Ectodermal cell (in vitro differentiated cells): ENCODE measurements around the gene RAB37.

Experiments
- H3K27ac ChIP-seq: 2 replicates; pipeline ENCODE4 v1.7.0; 2013; ENCODE audit warnings: mild to moderate bottlenecking, low read depth, low read length; ENCODE audit not compliant: insufficient read depth, poor library complexity, severe bottlenecking
- H3K27me3 ChIP-seq: 2 replicates; pipeline ENCODE4 v1.7.0; 2013; ENCODE audit warnings: mild to moderate bottlenecking, low read length; ENCODE audit not compliant: insufficient read depth, control insufficient read depth, poor library complexity, severe bottlenecking
- H3K36me3 ChIP-seq: one replicate; pipeline ENCODE4 v1.7.0; 2013; ENCODE audit warnings: low read length; ENCODE audit not compliant: control insufficient read depth, insufficient read depth
- H3K4me1 ChIP-seq: one replicate; pipeline ENCODE4 v1.7.0; 2013; ENCODE audit warnings: low read length; ENCODE audit not compliant: control insufficient read depth, insufficient read depth
- H3K4me3 ChIP-seq: 2 replicates; pipeline ENCODE4 v1.7.0; 2013; ENCODE audit warnings: low read depth, low read length, control low read depth; ENCODE audit not compliant: insufficient read depth
- H3K9me3 ChIP-seq: 2 replicates; pipeline ENCODE4 v1.7.0; 2013; ENCODE audit warnings: mild to moderate bottlenecking, low read length, moderate library complexity; ENCODE audit not compliant: control insufficient read depth
- WGBS, 2 experiments: methylation state at CpG; one replicate each; pipeline ENCODE4 v1.1.7; 2013; ENCODE audit warnings: missing lambda C conversion rate in 2 of 2; 5-methylcytosine and 5-hydroxymethylcytosine counted together

The RAB37 gene

DNA sequence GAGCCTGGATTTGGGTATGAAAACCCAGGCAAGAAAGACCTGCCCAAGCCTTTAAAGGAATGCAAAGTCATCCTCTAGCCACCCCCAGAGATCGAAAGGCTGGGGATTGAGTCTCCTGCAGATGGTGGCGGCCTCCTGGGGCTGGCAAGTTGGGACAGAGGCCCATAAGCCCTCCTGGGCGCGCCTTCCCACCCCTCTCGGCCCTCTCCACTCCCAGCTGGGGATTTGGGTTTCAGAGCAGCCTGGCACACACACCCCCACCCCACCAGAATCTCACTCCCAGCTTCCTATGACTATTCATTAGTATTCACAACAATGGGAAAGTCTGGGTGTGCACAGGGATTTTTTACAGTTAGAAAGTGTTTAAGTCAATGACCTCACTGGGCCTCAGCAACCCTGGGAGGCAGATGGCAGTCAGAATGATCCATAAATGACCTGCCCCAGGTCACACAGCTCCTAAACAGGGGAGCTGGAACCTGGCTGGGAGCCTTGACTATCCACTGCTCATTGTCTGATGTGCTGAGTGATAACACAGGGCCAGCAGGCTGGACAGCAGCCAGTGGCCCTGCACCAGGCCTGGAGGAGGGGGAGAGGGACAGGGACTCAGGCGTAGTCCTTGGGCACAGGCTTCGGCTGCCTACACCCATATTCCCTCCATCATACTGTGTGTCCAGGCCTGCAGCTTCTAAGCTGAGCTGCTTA is 23.5 kb downstream of the RAB37 start:
- H3K9me3 ChIP-seq, result no peaks in the 10 kb centered on the region

DNA sequence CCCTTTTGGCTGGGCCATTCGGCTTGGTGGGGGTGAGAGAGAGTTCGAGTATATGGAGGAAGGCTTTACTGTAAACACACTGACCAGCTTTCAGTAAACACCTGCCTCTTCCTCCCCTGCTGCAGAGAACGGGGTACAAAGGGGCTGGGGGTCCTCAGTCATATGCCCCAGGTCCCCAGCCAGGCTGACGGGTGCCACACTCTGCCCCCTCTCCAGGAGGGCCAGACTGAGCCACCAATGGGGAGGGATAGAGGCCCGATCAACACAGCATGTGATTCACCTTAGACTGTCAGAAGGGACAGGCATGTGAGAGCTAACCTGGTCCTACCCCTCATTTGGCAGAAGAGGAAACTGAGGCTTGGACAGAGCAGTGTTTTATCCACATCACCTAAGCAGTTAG is 24.4 kb downstream of the RAB37 start:
- peaks cover 80% of the 10 kb centered on the region for H3K4me1 ChIP-seq
- H3K36me3 ChIP-seq, result no peaks in the 10 kb centered on the region
- no peaks in the 10 kb centered on the region for H3K9me3 ChIP-seq
- H3K27ac ChIP-seq, result peak overlapping the region; percentile 6
- no peak overlapping the region for H3K4me3 ChIP-seq
- H3K27me3 ChIP-seq, result no peaks in the 10 kb centered on the region
- 82 to 84% methylated on average over 5 of the region's 5 CpGs for WGBS, 2 experiments

More for the DNA sequence above, 23.5 kb downstream of the RAB37 start:
- 35 to 40% methylated on average over 7 of the region's 7 CpGs for WGBS, 2 experiments
- Histone ChIP-seq H3K4me1 (peaks cover 80% of the 10 kb centered on the region), H3K4me3 (no peak overlapping the region), H3K36me3 (no peaks in the 10 kb centered on the region), H3K27ac (peak overlapping the region; percentile 83), H3K27me3 (no peaks in the 10 kb centered on the region)

DNA sequence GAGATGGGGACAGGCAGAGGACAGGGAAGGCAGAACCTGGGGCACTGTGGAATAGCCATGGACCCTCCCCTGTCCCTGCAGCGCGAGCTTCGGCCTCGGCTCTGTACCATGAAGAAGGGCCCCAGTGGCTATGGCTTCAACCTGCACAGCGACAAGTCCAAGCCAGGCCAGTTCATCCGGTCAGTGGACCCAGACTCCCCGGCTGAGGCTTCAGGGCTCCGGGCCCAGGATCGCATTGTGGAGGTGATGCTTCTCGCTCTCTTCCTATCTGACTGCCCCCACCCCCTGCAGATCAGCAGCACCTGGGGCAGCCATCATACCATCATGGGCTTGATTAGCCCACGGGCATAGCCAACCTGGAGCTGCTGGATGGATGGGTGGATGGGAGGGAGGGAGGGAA is 24.9 kb downstream of the RAB37 start:
- 93 to 95% methylated on average over 11 of the region's 11 CpGs for WGBS, 2 experiments
- no peak overlapping the region for H3K27ac ChIP-seq

DNA sequence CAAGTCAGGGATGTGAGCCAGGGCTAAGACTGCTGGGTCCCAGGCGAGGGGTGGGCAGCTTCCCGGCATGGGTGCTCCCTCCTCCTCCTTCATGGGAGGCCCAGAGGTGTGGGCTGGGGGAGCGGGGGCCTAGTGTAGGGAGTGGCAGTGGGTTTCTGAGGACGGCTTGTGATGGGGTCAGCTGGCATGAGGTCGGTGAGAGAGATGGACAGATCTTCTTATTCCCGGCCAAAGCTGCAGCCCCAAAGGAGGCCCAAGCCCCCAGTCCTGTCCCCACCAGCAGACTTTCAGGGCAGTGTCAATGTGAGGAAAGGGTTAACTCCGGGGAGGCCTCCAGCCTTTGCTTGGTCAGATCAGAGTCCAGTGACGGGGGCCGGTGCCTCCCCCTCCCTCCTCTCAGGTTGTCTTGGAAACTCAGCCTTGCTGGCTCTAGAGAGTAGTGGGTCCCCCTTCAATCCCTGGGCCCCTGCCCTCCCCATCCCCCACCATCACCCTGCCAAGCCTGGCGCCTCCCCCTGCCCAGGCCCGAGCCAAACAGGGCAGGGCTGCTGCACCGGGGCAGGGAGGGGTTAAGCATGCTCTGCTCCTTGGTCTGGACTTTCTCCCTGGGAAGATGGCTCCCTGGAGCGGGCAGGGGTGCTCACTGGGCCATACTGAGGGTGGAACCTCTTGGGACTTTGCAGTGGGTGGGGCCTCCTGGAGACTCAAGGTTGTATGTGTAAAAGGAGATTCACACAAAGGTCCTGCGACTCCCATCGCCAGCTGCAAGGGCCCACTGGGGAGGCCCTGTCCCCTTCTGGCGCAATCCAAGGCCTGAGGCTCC is 26.7 kb downstream of the RAB37 start:
- H3K36me3 ChIP-seq, result no peaks in the 10 kb centered on the region
- no peaks in the 10 kb centered on the region for H3K9me3 ChIP-seq
- 39 to 41% methylated on average over 16 of the region's 16 CpGs for WGBS, 2 experiments
- peaks cover 59% of the 10 kb centered on the region for H3K4me1 ChIP-seq
- H3K4me3 ChIP-seq, result peak overlapping the region; percentile 1
- no peaks in the 10 kb centered on the region for H3K27me3 ChIP-seq
- H3K27ac ChIP-seq, result peak overlapping the region; percentile 56

More for the DNA sequence above, 24.9 kb downstream of the RAB37 start:
- no peaks in the 10 kb centered on the region for H3K9me3 ChIP-seq
- H3K4me1 ChIP-seq, result peaks cover 76% of the 10 kb centered on the region
- no peaks in the 10 kb centered on the region for H3K27me3 ChIP-seq
- H3K36me3 ChIP-seq, result no peaks in the 10 kb centered on the region
- H3K4me3 ChIP-seq, result no peak overlapping the region

DNA sequence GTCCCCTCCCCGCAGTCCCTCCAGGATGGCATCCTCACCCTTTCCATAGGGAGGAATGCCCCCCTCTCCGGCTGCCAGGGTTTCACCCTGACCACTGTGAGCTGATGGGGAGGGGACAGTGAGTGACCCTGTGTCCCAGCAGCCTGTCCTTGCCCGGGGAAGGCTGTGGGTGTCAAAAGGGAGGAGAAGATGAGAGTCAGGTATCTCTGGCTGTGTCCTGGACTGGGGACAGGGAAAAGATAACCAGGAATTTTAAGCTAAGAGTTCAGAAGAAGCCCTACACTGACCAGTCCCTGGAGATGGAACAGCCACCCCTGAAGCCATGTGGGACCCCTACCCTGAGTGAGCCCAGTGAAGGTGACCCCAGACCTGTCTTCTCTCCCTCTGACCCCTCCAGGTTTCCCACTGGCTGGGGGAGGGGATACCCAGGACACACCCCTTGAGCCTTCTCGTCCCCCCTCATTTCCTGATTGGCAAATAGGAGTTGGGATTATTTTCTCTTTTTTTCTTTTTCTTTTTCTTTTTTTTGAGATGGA is 27.8 kb downstream of the RAB37 start:
- no peaks in the 10 kb centered on the region for H3K27me3 ChIP-seq
- WGBS, 2 experiments, result 77 to 83% methylated on average over 3 to 4 of the region's 4 CpGs
- H3K9me3 ChIP-seq, result no peaks in the 10 kb centered on the region
- no peak overlapping the region for H3K4me3 ChIP-seq
- H3K27ac ChIP-seq, result no peak overlapping the region
- peaks cover 49% of the 10 kb centered on the region for H3K4me1 ChIP-seq
- no peaks in the 10 kb centered on the region for H3K36me3 ChIP-seq

DNA sequence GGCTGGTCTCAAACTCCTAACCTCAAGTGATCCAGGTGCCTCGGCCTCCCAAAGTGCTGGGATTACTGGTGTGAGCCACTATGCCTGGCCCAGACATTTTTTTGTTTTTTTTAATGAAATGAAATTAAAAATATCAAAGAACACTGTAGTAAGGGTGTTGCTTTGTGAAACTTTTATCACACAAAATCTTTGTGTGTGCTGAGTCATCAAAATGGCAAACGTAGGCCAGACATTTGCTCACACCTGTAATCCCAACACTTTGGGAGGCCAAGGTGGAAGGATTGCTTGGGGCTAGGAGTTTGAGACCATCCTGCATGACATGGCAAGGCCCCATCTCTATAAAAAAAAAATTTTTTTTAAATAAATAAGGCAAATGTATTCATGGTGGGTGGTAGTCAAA is 29.4 kb downstream of the RAB37 start:
- Histone ChIP-seq H3K27ac (no peak overlapping the region), H3K36me3 (peaks cover 5% of the 10 kb centered on the region), H3K4me3 (no peak overlapping the region), H3K4me1 (peaks cover 34% of the 10 kb centered on the region), H3K27me3 (no peaks in the 10 kb centered on the region), H3K9me3 (no peaks in the 10 kb centered on the region)
- WGBS, 2 experiments, result 86 to 91% methylated on average over 2 of the region's 2 CpGs

DNA sequence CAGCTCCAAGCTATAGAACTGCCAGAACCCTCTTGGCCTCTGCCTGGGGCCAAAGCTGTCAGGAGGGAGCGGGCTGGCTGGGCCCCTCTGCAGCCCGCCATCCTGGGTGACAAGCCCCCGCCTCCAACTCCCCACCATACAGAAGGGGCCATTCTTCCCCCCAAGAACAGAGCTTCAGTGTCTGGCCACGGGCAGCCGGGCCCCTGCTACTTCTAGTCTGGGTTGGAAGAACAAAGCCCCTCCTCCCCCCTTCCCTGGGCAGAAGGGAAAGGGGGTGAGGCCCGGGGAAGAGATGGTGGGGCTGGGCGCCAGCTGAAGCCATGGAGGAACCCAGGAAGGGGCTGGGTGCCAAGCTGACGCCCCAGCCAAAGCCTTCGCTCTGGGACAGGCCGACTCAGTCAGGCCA is 30.1 kb downstream of the RAB37 start:
- no peak overlapping the region for H3K27ac ChIP-seq
- no peaks in the 10 kb centered on the region for H3K27me3 ChIP-seq
- H3K36me3 ChIP-seq, result peaks cover 12% of the 10 kb centered on the region
- WGBS, 2 experiments, result 93 to 98% methylated on average over 10 of the region's 10 CpGs
- H3K9me3 ChIP-seq, result no peaks in the 10 kb centered on the region
- H3K4me1 ChIP-seq, result peaks cover 27% of the 10 kb centered on the region
- no peak overlapping the region for H3K4me3 ChIP-seq

DNA sequence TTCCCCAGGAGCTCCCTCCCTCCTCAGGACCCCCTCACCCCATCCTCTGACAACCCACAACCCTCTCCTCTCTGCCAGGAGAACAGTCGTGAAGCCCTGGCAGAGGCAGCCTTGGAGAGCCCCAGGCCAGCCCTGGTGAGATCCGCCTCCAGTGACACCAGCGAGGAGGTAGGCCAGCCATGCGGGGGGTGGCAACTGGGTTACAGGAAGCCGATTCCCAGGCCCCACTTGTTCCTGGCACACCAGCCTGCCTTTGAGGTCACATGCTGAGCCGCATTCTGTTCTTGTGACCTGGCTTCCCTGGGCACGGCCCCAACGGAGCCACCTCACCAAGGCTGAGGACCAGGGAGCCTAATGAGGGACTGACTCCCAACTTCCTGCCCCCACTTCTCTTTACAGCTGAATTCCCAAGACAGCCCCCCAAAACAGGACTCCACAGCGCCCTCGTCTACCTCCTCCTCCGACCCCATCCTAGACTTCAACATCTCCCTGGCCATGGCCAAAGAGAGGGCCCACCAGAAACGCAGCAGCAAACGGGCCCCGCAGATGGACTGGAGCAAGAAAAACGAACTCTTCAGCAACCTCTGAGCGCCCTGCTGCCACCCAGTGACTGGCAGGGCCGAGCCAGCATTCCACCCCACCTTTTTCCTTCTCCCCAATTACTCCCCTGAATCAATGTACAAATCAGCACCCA is 31.2 kb downstream of the RAB37 start:
- Histone ChIP-seq H3K27me3 (no peaks in the 10 kb centered on the region), H3K27ac (no peak overlapping the region), H3K36me3 (peaks cover 22% of the 10 kb centered on the region), H3K4me3 (no peak overlapping the region), H3K4me1 (peaks cover 20% of the 10 kb centered on the region), H3K9me3 (no peaks in the 10 kb centered on the region)
- WGBS, 2 experiments, result 89 to 90% methylated on average over 17 of the region's 17 CpGs

DNA sequence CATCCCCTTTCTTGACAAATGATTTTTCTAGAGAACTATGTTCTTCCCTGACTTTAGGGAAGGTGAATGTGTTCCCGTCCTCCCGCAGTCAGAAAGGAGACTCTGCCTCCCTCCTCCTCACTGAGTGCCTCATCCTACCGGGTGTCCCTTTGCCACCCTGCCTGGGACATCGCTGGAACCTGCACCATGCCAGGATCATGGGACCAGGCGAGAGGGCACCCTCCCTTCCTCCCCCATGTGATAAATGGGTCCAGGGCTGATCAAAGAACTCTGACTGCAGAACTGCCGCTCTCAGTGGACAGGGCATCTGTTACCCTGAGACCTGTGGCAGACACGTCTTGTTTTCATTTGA is 31.7 kb downstream of the RAB37 start:
- no peaks in the 10 kb centered on the region for H3K27me3 ChIP-seq
- H3K27ac ChIP-seq, result no peak overlapping the region
- H3K4me3 ChIP-seq, result no peak overlapping the region
- peaks cover 27% of the 10 kb centered on the region for H3K36me3 ChIP-seq
- peaks cover 15% of the 10 kb centered on the region for H3K4me1 ChIP-seq
- no peaks in the 10 kb centered on the region for H3K9me3 ChIP-seq
- 92 to 93% methylated on average over 7 of the region's 7 CpGs for WGBS, 2 experiments
